ENCODE measurements around the gene DNAI7. TPM values are rescaled to one million over a fixed set of nuclear protein-coding genes. Genes with fewer than 3 reads are reported as not detected.
A peak's percentile ranks its signal among the peaks of the same experiment; 100 is the strongest.

Gene DNAI7
- 1 to 10 TPM in 1 of 4 donors, under 1 TPM in 2, not detected in 1; 0.47 to 3.5 (median 0.56) TPM for total RNA-seq

GRCh38 chr12:25195056-25195971, at the start of gene DNAI7, which contains the start of gene ETFRF1:
Gene DNAI7, minus strand, starts transcription at chr12:25195160. Its CDS starts 82 bp downstream, at chr12:25195078.
Gene ETFRF1, plus strand, starts transcription at chr12:25195237. Its CDS starts 8,720 bp downstream, at chr12:25203957.
- peak; percentile 98 for ATAC-seq (ENCODE audit: low FRiP score)
- TF ChIP-seq CTCF (IDR thresholded peaks at IDR 0.05), result no peak

GRCh38 chr12:25243680-25243990, 48.7 kb upstream of the DNAI7 start:
- no peak for TF ChIP-seq CTCF (IDR thresholded peaks at IDR 0.05)
- ATAC-seq (ENCODE audit: low FRiP score) (no peak), DNase-seq (ENCODE audit: low spot score) (no peak)

More at GRCh38 chr12:25195056-25195971, at the start of gene DNAI7, which contains the start of gene ETFRF1:
- peak; percentile 97 for DNase-seq (ENCODE audit: low spot score)

- ATAC-seq (ENCODE audit: low FRiP score) (no peak), DNase-seq (ENCODE audit: low spot score) (no peak)
- TF ChIP-seq CTCF (IDR thresholded peaks at IDR 0.05), result no peak
These were observed 48.2 kb upstream of the DNAI7 start for GRCh38 chr12:25242981-25243679.

- no peak for ATAC-seq (ENCODE audit: low FRiP score)
- TF ChIP-seq CTCF (IDR thresholded peaks at IDR 0.05), result no peak
- DNase-seq (ENCODE audit: low spot score), result no peak
These were observed 46.4 kb upstream of the DNAI7 start for GRCh38 chr12:25241167-25242020.

GRCh38 chr12:25236626-25237025, 41.7 kb upstream of the DNAI7 start:
- DNase-seq (ENCODE audit: low spot score) (no peak), ATAC-seq (ENCODE audit: low FRiP score) (no peak)
- TF ChIP-seq CTCF (IDR thresholded peaks at IDR 0.05), result no peak

- ATAC-seq (ENCODE audit: low FRiP score) (no peak), DNase-seq (ENCODE audit: low spot score) (no peak)
- TF ChIP-seq CTCF (IDR thresholded peaks at IDR 0.05), result no peak
These were observed 41.2 kb upstream of the DNAI7 start for GRCh38 chr12:25236190-25236589.

All from omental fat pad (tissue), 4 donors.